Lower leg skin (tissue), 4 donors: ENCODE data around the gene TNRC6A. TPM values are rescaled to one million over a fixed set of nuclear protein-coding genes. Genes with fewer than 3 reads are reported as not detected.

Source experiments
- DNase-seq, 2 donors: peaks; one replicate each; pipeline ENCODE4 v3.0.0-alpha.2; 2019; ENCODE audit warnings: low spot score in 2 of 2
- H3K4me3 ChIP-seq: fragments of 200-600 bp; sonication (generic); 2 replicates; pipeline ENCODE4 v1.5.1; 2017; ENCODE audit warnings: mild to moderate bottlenecking, low read depth; ENCODE audit not compliant: poor library complexity, severe bottlenecking
- POLR2A ChIP-seq, 2 donors: fragments of 450-650 bp; IDR thresholded peaks; one replicate each; pipeline ENCODE4 v1.6.1; 2016 to 2017; ENCODE audit warnings: antibody characterized with exemption in 2 of 2, mild to moderate bottlenecking in 1 of 2, moderate library complexity in 1 of 2
- WGBS, 2 donors: methylation state at CpG; one replicate each; pipeline ENCODE4 v1.1.5; 2018; 5-methylcytosine and 5-hydroxymethylcytosine counted together
- intact Hi-C: fragments of 100-400 bp; cut with DNase I; formaldehyde crosslinking; loops from one replicate; pipeline ENCODE4 v1.15.0; 2023; ENCODE audit warnings: low total_unique reads
- total RNA-seq, 4 donors: library from RNA; depleted of rRNA; stranded (reverse); fragments of >200 nt; gene quantifications; one replicate each; pipeline ENCODE4 v1.1.0, GENCODE V29; 2016
- TF ChIP-seq, protein P1 (sequence below), 3 donors: fragments of 450-650 bp; IDR thresholded peaks; one replicate each; pipeline ENCODE4 v1.5.1; 2016; ENCODE audit warnings: antibody characterized with exemption in 3 of 3, mild to moderate bottlenecking in 3 of 3, moderate library complexity in 2 of 3

The TNRC6A gene
- total RNA-seq, 4 donors from 2014 or later, result 25.9 to 55.6 (median 30.1) TPM

- TF ChIP-seq, protein P1, sequence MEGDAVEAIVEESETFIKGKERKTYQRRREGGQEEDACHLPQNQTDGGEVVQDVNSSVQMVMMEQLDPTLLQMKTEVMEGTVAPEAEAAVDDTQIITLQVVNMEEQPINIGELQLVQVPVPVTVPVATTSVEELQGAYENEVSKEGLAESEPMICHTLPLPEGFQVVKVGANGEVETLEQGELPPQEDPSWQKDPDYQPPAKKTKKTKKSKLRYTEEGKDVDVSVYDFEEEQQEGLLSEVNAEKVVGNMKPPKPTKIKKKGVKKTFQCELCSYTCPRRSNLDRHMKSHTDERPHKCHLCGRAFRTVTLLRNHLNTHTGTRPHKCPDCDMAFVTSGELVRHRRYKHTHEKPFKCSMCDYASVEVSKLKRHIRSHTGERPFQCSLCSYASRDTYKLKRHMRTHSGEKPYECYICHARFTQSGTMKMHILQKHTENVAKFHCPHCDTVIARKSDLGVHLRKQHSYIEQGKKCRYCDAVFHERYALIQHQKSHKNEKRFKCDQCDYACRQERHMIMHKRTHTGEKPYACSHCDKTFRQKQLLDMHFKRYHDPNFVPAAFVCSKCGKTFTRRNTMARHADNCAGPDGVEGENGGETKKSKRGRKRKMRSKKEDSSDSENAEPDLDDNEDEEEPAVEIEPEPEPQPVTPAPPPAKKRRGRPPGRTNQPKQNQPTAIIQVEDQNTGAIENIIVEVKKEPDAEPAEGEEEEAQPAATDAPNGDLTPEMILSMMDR (IDR thresholded peaks at IDR 0.05), result no peak
- no peak for TF ChIP-seq POLR2A (IDR thresholded peaks at IDR 0.05)
- WGBS, 2 donors, result 74 to 79% methylated on average over 7 to 9 of the region's 9 CpGs
- peak in 1 of 2 donors; percentile 82 for DNase-seq
- intact Hi-C loops, result no loop called here
- no peak overlapping the region for H3K4me3 ChIP-seq
These were observed 121.0 kb downstream of the TNRC6A start for GRCh38 chr16:24850289-24850938.

- 46 to 52% methylated on average over 8 of the region's 8 CpGs for WGBS, 2 donors
- DNase-seq, result no peak
- H3K4me3 ChIP-seq, result no peak overlapping the region
- intact Hi-C loops, result no loop called here
- no peak for TF ChIP-seq POLR2A (IDR thresholded peaks at IDR 0.05)
- TF ChIP-seq, protein P1 (IDR thresholded peaks at IDR 0.05), result no peak
These were observed 122.2 kb downstream of the TNRC6A start for GRCh38 chr16:24851700-24852099.

DNA sequence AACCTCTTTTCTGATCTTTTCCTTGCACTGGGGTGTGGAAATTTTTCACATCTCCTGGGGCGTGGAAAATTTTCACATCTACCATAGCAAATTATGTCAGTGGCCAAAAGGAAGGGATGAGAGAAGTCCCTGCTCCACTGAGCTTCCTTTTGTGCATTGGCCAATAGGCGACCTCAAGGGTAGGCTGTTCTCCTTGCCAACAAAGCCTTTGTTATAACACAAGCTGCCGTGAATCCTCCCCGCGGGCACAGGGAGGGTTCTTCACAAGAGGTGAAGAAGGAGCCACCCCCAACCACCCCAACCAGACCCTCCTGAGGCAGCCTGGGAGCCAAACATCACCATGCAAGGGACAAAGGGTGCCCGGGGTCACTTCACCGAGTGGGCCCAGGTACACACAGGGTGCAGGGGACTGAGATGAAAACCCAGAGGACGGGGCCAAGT is 122.8 kb downstream of the TNRC6A start:
- TF ChIP-seq, protein P1 (IDR thresholded peaks at IDR 0.05), result no peak
- TF ChIP-seq POLR2A (IDR thresholded peaks at IDR 0.05), result no peak
- intact Hi-C loops, result no loop called here
- no peak overlapping the region for H3K4me3 ChIP-seq
- 54 to 61% methylated on average over 8 of the region's 8 CpGs for WGBS, 2 donors
- peak in 1 of 2 donors; percentile 65 for DNase-seq

- 53 to 64% methylated on average over 8 of the region's 8 CpGs for WGBS, 2 donors
- peak in 1 of 2 donors; percentile 56 for DNase-seq
- no peak overlapping the region for H3K4me3 ChIP-seq
- TF ChIP-seq, protein P1 (IDR thresholded peaks at IDR 0.05), result no peak
- TF ChIP-seq POLR2A (IDR thresholded peaks at IDR 0.05), result no peak
- intact Hi-C loops, result no loop called here
These were observed 123.8 kb downstream of the TNRC6A start for GRCh38 chr16:24853169-24853824.

GRCh38 chr16:24853830-24854229 is 124.4 kb downstream of the TNRC6A start:
- H3K4me3 ChIP-seq, result no peak overlapping the region
- intact Hi-C loops, result no loop called here
- TF ChIP-seq POLR2A (IDR thresholded peaks at IDR 0.05), result no peak
- TF ChIP-seq, protein P1 (IDR thresholded peaks at IDR 0.05), result no peak
- 7 to 18% methylated on average over 18 of the region's 18 CpGs for WGBS, 2 donors
- peak in 1 of 2 donors; percentile 76 for DNase-seq
